DMS79 (cell line): ENCODE measurements around the gene TTC6.

ENCODE experiments used
- DNase-seq: peaks from one replicate; lab custom pipeline; 2025; lab: John Stamatoyannopoulos, UW

The TTC6 gene

DNA sequence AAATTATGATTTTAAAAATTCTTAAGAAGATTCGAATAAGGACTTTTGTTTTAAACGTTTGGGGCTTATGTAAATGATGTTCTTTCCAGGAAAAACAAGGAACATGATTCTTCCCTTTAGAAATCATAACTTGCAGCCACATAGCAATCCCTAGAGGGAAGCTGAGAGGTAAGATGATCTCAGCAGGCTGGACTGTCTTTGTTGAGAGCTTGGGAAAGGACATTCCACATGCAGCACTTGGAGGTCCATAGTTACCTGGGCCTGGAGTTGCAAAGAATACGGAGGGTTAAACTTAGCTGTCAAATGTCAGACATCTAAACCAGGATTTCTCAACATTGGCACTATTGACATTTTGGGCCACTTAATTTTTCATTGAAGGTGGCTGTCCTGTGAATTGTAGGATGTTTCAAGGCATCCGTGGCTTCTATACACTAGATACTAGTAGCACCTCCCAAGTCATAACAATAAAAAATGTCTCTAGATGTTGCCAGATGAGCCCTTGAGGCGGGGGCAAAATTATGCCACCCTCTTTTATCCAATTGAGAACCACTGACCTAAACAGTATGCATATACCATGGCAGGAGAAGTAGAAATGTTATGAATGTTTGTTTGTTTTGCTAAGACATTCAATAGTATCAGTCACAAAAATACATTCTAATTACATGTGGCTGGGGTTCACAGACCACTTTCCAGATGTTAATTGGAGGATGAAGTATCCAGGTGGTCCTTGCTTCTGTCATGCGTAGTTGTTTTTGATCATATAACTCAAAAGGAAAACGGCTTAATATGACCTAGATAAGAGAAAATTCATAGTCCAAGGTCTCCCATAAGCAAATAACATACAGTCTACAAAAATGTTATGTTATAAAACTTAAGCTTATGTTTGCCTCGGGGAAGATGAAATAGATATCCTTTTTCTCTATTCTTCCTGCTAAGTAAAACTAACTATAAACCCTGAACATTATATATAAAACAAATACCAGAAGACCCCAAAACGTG is 30.5 kb downstream of the TTC6 start:
- no peak for DNase-seq

DNA sequence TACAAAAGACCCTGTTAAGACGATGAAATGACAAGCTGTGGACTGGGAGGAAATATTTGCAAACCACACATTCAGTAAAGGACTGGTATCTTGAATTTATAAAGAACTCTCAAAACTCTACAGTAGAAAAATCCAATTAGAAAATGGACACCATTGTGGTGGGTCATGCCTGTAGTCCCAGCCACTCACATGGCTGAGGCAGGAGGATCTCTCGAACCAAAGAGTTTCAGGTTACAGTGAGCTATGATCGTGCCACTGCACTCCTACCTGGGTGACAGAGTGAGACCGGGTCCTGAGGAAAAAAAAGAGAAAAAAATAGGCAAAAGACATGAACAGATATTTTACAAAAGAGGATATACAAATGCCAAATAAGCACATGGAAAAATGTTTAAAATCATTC is 41.9 kb downstream of the TTC6 start:
- DNase-seq = no peak

DNA sequence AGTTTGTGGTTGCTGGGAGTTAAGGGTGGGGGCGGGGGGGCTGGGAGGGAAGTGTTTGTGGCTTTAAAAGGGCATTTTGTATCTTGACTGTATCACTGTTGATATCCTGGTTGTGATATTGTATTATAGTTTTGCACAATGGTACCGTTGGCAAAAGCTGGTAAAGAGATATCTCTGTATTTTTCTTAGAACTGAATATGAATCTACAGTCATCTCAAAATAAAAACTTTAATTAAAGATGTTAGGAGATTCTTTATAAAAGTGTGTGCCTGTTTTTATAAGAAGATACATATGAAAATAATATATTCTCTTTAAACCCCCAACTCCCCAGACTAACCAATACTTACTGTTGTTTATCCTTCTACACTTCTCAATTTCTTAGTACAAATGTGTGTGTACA is 43.2 kb downstream of the TTC6 start:
- DNase-seq = no peak

DNA sequence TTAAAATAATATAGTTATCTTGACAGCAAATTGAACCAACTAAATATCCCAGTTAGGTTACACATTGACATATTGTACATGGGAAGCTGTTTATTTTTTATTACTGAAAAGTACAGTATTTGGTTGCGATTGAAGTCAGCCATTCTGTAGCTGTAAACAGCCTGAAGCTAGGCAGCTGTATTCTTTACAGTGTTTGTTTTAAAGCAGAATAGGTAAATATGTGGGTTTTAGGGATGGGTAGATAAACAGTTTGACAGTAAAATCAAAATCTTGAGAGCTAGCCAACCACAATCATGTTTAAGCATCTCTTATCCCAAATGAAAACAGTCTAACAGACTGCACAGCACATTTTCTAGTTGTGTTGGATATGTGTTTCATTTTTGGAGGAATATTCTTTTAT is 45.7 kb downstream of the TTC6 start:
- peak; percentile 17 for DNase-seq

DNA sequence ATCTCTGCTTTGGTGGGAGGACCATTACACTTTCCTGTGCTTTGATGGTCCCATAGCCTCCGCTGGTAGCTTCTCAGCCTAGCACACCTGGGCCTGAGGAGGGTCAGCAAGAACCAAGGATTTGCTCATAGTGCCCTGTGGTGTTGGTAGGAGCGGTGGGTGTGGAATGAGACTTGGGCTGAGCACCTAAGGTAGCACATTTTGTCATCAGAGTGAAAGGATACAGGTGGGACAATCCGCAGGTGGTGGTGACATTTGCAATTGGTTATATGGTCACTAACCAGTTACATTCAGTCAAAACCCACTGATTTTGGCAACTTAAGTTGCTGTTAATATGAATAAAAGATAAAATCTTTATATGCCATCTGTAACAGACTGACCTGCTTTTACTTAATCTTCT is 46.7 kb downstream of the TTC6 start:
- no peak for DNase-seq

GRCh38 chr14:37643701-37644100 is 48.3 kb downstream of the TTC6 start:
- DNase-seq = no peak
